H1 (cell line): ENCODE results near the gene SBNO2. TPM values are rescaled to one million over a fixed set of nuclear protein-coding genes. Genes with fewer than 3 reads are reported as not detected.

Source experiments
- CEBPB ChIP-seq: IDR thresholded peaks from 2 replicates; pipeline ENCODE4 v1.6.1; 2012; ENCODE audit warnings: low read depth, low read length
- CTBP2 ChIP-seq: IDR thresholded peaks from 2 replicates; pipeline ENCODE4 v1.7.0; 2011; ENCODE audit warnings: borderline replicate concordance, mild to moderate bottlenecking, moderate library complexity, mixed read lengths, low read length; ENCODE audit not compliant: insufficient read depth, insufficient read length
- E2F6 ChIP-seq: IDR thresholded peaks from 2 replicates; pipeline ENCODE4 v1.6.1; 2012; ENCODE audit warnings: inconsistent platforms
- SP2 ChIP-seq: IDR thresholded peaks from 2 replicates; pipeline ENCODE4 v1.6.1; 2012; ENCODE audit warnings: mild to moderate bottlenecking, low read length, inconsistent platforms
- TAF7 ChIP-seq: optimal IDR thresholded peaks from 2 replicates; pipeline ENCODE3; 2011; ENCODE audit warnings: low read depth, mild to moderate bottlenecking, inconsistent platforms, low read length, moderate library complexity, borderline replicate concordance
- YY1 ChIP-seq: IDR thresholded peaks from 2 replicates; pipeline ENCODE4 v1.6.1; 2011; ENCODE audit warnings: low read depth, mild to moderate bottlenecking, low read length
- polyA plus RNA-seq, 7 experiments: library from polyadenylated mRNA; depleted of rRNA in 3 of 7; stranded (reverse) in 5 of 7; unstranded in 2 of 7; fragments of >200 nt in 5 of 7; fragments of 200-250 nt in 2 of 7; gene quantifications; 1 replicate in 5 of 7; 2 replicates in 1 of 7; 4 replicates in 1 of 7; pipeline versions ENCODE4 v1.2.1 to v1.2.3, GENCODE V29; 2011 to 2013; ENCODE audit warnings: missing spikeins in 2 of 7, mixed read lengths in 2 of 7
- total RNA-seq: library from RNA; stranded (reverse); fragmentation: NEBNext Ultra II Directional; extraction: Animal tissue kit (Norgen Biotek cat#: 25700); gene quantifications from 2 replicates; pipeline ENCODE4 v1.2.1, GENCODE V29; 2021
- TF ChIP-seq, protein P1 (sequence below): IDR thresholded peaks from 2 replicates; pipeline ENCODE4 v1.6.1; 2011; ENCODE audit warnings: low read depth, mild to moderate bottlenecking, low read length; ENCODE audit not compliant: insufficient read depth

Gene SBNO2
- total and polyA plus RNA-seq, 2 of the 8 experiments (the other 6 are each of a cell fraction or from before 2014, with no cell fraction given) = 12.2 to 31.4 TPM

GRCh38 chr19:1074544-1075283, 99.4 kb downstream of the SBNO2 start (continued):
- TF ChIP-seq TAF7 = no peak
- no peak for TF ChIP-seq YY1
- no peak for TF ChIP-seq CEBPB
- no peak for TF ChIP-seq SP2
- TF ChIP-seq, protein P1, sequence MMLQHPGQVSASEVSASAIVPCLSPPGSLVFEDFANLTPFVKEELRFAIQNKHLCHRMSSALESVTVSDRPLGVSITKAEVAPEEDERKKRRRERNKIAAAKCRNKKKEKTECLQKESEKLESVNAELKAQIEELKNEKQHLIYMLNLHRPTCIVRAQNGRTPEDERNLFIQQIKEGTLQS = no peak
- TF ChIP-seq CTBP2 = no peak
- TF ChIP-seq E2F6 = no peak
